HG02870 (cell line): Measurements from ENCODE around the gene JAKMIP1.

Experiments
- ATAC-seq: cut with Tn5 transposase; IDR thresholded peaks from one replicate; pipeline ENCODE4 v1.9.1; 2021; ENCODE audit warnings: mild to moderate bottlenecking, moderate library complexity; ENCODE audit not compliant: unreplicated experiment

The JAKMIP1 gene

DNA sequence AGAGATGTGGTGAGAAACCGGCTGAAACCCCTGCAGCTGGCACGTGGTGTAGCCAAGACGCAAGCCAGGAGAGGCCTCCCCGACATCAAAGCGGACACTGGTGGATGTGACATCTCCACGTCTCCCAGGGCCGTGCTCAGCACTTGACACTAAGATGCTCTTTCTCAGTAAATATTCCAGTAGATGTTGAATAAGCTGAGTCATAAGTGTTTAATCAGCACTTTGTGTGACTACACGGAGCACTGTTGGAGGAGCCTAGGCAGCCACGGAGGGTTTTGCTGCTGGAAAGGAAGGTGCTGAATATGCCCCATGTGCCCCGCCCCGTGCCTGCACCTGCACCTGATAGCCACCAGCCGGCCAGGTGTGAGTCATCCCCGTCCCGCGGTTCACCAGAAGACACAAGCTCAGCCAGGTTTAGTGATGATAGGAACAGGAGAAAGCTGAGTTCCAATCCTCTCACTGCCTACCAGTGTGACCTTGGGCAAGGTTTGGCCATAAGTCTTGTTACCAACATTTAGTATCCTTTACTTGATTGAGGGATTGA is 153.1 kb downstream of the JAKMIP1 start:
- ATAC-seq, result no peak

DNA sequence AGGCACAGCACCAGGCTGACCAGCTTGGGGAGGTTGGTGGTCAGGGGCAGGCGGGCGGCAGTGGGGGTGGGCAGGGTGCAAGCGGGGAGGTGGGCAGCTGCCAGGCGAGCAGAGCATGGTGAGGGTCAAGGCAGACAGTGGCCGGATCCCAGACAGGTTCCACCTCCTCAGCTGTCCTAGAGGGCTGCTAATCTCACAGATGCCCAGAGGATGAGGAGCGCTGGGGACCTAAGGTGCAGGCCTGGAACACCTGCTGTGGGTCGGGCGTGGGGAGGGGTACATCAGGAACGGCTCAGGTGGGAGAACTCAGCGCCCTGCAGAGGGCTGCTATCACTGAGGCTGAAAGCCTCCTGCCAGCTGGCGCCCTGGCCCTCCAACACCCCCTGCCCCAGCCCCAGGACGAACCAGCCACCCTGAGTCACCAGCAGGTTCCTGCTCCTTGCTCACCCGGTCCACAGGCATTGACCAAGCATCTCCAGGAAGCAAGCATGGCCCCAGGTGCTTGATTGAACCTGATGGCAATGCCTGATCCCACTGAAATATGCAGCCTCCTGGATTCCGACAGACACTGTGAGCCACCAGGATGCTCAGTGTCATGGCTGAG is 153.7 kb downstream of the JAKMIP1 start:
- ATAC-seq, result no peak

DNA sequence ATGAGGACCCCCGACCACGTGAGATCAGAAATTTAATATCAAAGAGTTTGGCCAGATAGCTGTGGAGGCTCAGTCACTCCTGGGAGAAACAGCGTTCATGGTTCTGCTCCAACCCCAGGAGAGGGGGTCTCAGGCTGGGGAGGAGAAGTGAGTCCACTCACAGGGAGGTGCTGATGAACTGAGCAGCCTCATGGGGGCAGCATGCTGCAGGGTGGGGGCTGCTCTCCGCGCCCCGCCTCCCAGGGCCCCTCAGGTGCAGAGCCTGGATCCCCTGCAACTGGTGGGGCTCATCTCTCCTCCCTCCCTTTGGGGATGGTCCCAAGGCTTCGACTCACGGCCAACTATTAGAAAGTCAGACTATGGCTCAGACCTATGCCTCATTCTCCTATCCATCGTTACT is 155.5 kb downstream of the JAKMIP1 start:
- ATAC-seq, result no peak

- ATAC-seq, result no peak
Observed at GRCh38 chr4:6044276-6044675, 156.1 kb downstream of the JAKMIP1 start.

GRCh38 chr4:6043843-6044242 is 156.5 kb downstream of the JAKMIP1 start:
- ATAC-seq, result no peak

DNA sequence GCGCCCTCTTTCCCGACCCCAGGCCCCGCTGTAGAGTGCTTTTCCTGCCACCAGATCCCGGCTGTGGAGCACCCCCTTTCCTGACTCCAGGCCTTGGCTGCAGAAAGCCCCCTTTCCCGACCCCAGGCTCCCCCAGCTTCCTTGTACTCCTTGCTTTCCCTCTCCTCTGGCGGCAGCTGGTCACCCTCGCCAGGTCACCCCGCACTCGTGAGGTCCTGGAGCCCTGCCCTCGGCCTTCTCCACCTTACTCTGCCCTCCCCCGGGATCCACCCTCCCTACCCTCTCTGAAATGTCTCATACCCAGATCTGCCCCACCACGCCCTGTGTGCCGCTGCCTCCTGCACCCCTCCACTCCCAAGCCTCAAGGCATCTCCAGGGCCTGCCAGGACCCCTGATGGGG is 157.2 kb downstream of the JAKMIP1 start:
- no peak for ATAC-seq

- no peak for ATAC-seq
Observed at GRCh38 chr4:6042293-6043063, 157.9 kb downstream of the JAKMIP1 start.

GRCh38 chr4:6041800-6042199 is 158.5 kb downstream of the JAKMIP1 start:
- no peak for ATAC-seq

DNA sequence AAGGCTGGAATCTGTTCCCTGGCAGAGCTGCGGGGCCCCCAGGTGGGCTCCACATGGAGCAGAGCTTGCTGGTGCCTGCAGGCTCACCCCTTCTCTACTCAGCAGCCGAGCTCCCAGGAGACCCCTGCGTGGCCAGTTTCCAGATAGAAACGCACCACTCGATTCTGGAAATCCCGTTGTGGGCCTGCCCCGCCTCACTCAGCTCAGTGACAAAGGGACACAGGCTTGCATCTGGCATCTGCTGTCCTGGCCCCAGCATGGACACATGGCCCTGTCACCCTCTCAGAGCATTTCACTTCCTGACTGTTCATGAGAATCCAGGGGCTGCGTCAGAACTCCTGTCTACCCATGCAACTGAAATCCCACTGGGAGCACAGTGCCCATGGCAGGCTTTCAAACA is 161.6 kb downstream of the JAKMIP1 start:
- no peak for ATAC-seq

- ATAC-seq, result no peak
Observed at GRCh38 chr4:6035786-6036185, 164.6 kb downstream of the JAKMIP1 start.

GRCh38 chr4:6033381-6033780 is 167.0 kb downstream of the JAKMIP1 start:
- ATAC-seq, result no peak

- ATAC-seq, result no peak
Observed at GRCh38 chr4:6032249-6033244, 167.8 kb downstream of the JAKMIP1 start.

- no peak for ATAC-seq
Observed at GRCh38 chr4:6031846-6032245, 168.5 kb downstream of the JAKMIP1 start.

DNA sequence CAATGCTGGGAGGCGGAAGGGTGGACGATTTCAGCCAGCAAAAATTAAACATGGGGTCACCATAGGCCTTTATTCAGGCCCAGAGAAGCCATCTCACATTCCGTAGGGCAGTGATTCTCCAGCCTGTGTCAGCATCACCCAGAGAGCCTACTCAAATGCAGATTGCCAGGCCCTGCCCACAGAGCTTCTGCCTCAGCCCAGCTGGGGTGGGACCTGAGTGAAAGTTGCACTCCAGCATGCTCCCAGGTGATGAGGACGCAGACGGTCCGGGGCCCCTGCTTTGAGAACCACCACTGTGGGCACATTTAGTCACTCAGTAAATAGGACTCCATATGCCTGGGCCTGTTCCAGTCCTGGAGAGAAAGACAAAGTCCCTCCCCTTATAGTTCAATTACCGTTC is 169.7 kb downstream of the JAKMIP1 start:
- no peak for ATAC-seq

GRCh38 chr4:6029254-6029653 is 171.1 kb downstream of the JAKMIP1 start:
- no peak for ATAC-seq

DNA sequence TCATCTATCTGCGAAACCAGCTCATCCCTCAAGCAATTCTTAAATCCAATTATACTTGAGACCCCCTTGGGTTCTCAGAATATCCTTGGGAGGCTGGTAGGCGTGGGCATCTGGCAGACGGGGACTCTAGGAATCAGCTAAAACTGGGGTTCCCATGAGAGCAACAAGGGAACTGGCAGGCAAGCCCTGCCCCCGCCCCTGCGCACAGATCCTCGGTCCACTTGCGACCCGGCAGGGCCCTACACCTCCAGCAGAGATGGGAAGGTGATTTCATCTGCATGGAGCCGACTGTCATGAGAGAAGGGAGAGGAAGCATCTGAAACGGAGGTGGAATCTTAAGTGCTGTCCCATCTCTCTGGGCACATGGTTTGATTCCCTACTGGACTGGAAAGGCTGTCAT is 172.2 kb downstream of the JAKMIP1 start:
- no peak for ATAC-seq

- no peak for ATAC-seq
Observed at GRCh38 chr4:6027392-6027791, 173.0 kb downstream of the JAKMIP1 start.

- ATAC-seq, result no peak
Observed at GRCh38 chr4:6024313-6024960, 175.9 kb downstream of the JAKMIP1 start.

DNA sequence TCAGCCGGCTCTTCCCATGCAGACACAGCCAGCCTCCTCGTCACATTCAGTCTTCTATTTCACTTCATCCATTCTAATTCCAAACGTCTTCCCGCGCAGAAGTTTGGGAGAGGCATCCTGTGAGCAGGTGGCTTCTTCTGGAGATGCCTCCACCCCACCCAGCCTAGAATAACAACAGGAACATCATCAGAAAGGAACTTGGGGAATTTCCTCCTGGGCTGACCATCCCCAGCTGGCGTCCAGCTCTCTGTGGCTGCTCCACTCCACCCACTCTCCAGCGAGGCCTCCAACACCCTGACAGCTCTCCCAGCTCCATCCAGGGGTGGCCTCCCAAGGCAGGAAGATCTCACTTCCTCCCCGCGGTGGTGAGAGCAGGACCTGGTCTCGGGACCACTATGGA is 176.6 kb downstream of the JAKMIP1 start:
- ATAC-seq, result no peak

GRCh38 chr4:6022607-6023288 is 177.6 kb downstream of the JAKMIP1 start:
- no peak for ATAC-seq
